ENCODE data around the gene HAUS7. TPM values are rescaled to one million over a fixed set of nuclear protein-coding genes. Genes with fewer than 3 reads are reported as not detected.

Gene HAUS7
- total and polyA plus RNA-seq, 9 donors = 9.3 to 28.7 (median 18.7) TPM

DNA sequence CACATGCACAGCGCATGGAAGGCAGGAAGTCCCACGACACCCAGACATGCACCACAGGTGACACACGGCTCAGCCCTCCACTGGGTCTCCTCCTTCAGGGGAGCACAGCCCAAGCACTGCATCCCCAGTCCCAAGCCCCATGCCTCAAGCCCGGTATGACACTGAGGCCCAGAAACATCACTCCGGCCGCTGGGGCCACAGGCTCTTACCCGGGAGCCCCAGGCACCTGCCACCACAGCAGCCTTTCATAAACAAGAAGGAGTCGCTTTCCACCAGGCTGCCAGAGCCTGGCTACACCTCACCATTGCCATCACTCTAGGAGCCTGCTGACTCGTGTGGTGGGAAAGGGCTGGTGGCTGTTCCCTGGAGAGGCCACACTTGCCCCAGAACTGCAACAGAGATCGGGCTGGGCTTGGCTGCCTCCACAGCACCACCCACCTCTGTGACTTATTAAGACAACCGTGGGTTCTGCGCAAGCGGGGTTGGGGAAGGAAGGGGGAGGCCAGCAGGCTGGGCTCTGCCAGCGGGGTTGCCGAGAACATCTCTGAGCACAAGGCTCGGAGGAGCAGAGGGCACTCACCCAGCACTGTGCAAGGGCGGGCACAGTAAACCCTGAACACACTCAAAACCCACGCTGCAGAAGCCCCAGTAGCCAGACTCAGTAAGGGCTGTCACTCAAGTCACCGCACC is 4.5 kb downstream of the HAUS7 start:
- no peak overlapping the region for H3K27ac ChIP-seq
- no peak overlapping the region for H3K4me3 ChIP-seq
- H3K4me1 ChIP-seq (ENCODE audit: insufficient read depth) = peaks cover 4% of the 10 kb centered on the region
- DNase-seq = no peak
- H3K36me3 ChIP-seq = no peaks in the 10 kb centered on the region
- WGBS, 3 donors = 83 to 86% (median 86%) methylated on average over 17 to 19 of the region's 19 CpGs
- no peaks in the 10 kb centered on the region for H3K9me3 ChIP-seq
- intact Hi-C loops (cut with DNase I) = no loop called here
- TF ChIP-seq EP300 (IDR thresholded peaks at IDR 0.05) (no peak), POLR2A (IDR thresholded peaks at IDR 0.05) (no peak)
- TF ChIP-seq, protein P1, sequence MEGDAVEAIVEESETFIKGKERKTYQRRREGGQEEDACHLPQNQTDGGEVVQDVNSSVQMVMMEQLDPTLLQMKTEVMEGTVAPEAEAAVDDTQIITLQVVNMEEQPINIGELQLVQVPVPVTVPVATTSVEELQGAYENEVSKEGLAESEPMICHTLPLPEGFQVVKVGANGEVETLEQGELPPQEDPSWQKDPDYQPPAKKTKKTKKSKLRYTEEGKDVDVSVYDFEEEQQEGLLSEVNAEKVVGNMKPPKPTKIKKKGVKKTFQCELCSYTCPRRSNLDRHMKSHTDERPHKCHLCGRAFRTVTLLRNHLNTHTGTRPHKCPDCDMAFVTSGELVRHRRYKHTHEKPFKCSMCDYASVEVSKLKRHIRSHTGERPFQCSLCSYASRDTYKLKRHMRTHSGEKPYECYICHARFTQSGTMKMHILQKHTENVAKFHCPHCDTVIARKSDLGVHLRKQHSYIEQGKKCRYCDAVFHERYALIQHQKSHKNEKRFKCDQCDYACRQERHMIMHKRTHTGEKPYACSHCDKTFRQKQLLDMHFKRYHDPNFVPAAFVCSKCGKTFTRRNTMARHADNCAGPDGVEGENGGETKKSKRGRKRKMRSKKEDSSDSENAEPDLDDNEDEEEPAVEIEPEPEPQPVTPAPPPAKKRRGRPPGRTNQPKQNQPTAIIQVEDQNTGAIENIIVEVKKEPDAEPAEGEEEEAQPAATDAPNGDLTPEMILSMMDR (IDR thresholded peaks at IDR 0.05) = no peak
- H3K27me3 ChIP-seq = no peaks in the 10 kb centered on the region

DNA sequence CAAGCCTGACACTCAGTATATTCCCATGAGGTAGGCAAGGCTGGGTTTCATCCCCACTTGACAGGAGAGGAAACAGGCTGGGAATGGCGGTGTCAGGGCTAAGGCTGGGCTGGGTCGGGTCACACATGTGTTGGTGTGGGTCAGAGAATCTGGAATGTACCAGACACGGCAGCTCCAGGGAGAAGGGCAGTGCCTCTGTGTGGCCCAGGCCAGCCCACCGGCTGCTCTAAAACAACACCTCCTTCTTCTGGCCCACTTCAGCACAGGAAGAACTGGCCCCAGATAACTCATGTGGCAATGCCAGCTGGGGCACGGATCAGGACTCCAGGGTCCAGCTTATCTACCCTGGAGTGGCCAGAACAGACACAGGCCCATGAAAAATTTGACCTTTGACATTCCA is 6.3 kb downstream of the HAUS7 start:
- intact Hi-C loops (cut with DNase I) = no loop called here
- no peaks in the 10 kb centered on the region for H3K4me1 ChIP-seq (ENCODE audit: insufficient read depth)
- no peaks in the 10 kb centered on the region for H3K9me3 ChIP-seq
- H3K27me3 ChIP-seq = no peaks in the 10 kb centered on the region
- TF ChIP-seq POLR2A (IDR thresholded peaks at IDR 0.05) (no peak), EP300 (IDR thresholded peaks at IDR 0.05) (no peak)
- TF ChIP-seq, protein P1 (IDR thresholded peaks at IDR 0.05) = no peak
- WGBS, 3 donors = 73 to 80% (median 75%) methylated on average over 5 of the region's 5 CpGs
- no peak overlapping the region for H3K27ac ChIP-seq
- DNase-seq = no peak
- no peaks in the 10 kb centered on the region for H3K36me3 ChIP-seq
- H3K4me3 ChIP-seq = no peak overlapping the region

DNA sequence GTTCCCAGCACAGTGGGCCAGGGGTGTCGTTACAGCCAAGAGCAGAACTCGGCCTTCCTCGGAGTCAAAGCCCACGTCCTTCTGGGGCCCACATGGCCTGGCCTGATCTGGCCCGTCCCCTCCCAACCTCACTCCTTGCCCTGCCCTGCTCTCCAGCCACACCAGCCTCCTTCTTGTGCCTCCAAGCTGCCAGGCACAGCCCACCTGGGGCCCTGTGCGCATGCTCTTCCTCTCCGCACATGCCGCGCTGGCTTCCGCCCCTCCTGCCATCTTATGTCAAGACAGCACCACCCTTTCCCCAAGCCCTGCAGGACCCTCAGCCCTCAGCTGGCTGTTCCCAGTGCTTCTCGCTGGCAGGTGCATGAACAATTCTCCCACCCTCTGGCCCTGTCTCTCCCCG is 6.8 kb downstream of the HAUS7 start:
- 74 to 90% (median 77%) methylated on average over 12 of the region's 12 CpGs for WGBS, 3 donors

DNA sequence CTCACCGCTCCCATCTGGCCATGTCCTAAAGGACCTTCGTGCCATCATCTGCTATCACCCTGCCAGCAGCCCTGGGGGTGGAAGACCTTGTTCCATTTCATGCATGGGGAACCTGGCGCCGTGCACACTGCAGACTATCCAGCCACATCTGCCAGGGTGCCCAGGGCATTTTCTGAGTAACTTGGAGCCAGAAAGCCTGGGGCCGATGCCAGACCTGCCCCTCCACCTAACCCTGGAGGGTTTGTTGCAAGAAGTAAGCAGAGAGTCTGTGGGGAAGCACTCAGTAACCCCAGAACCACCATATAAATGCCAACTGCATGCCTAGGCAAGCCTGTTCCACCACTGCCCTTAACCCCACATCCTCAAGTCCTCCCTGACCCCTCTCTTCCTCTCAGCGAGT is 7.3 kb downstream of the HAUS7 start:
- no peaks in the 10 kb centered on the region for H3K27me3 ChIP-seq
- WGBS, 3 donors = 77 to 94% (median 83%) methylated on average over 6 of the region's 6 CpGs
- DNase-seq = no peak
- no peak overlapping the region for H3K4me3 ChIP-seq
- H3K4me1 ChIP-seq (ENCODE audit: insufficient read depth) = no peaks in the 10 kb centered on the region
- H3K27ac ChIP-seq = no peak overlapping the region
- no peak for TF ChIP-seq POLR2A (IDR thresholded peaks at IDR 0.05)
- TF ChIP-seq, protein P1 (IDR thresholded peaks at IDR 0.05) = no peak
- no peak for TF ChIP-seq EP300 (IDR thresholded peaks at IDR 0.05)
- intact Hi-C loops (cut with DNase I) = no loop called here
- no peaks in the 10 kb centered on the region for H3K9me3 ChIP-seq
- no peaks in the 10 kb centered on the region for H3K36me3 ChIP-seq

More for the DNA sequence above, 6.8 kb downstream of the HAUS7 start:
- H3K27me3 ChIP-seq = no peaks in the 10 kb centered on the region
- TF ChIP-seq, protein P1 (IDR thresholded peaks at IDR 0.05) = no peak
- TF ChIP-seq POLR2A (IDR thresholded peaks at IDR 0.05) (no peak), EP300 (IDR thresholded peaks at IDR 0.05) (no peak)
- intact Hi-C loops (cut with DNase I) = no loop called here
- no peaks in the 10 kb centered on the region for H3K36me3 ChIP-seq
- no peak for DNase-seq
- H3K4me3 ChIP-seq = no peak overlapping the region
- H3K27ac ChIP-seq = no peak overlapping the region
- H3K9me3 ChIP-seq = no peaks in the 10 kb centered on the region
- no peaks in the 10 kb centered on the region for H3K4me1 ChIP-seq (ENCODE audit: insufficient read depth)
